Neural cell (in vitro differentiated cells): ENCODE measurements around the gene SLC6A14.

ENCODE experiments used
- EP300 ChIP-seq: fragments of 450-650 bp; conservative IDR thresholded peaks from 2 replicates; pipeline ENCODE4 v1.6.1; 2014; ENCODE audit warnings: antibody characterized with exemption, mild to moderate bottlenecking, moderate library complexity; ENCODE audit not compliant: poor library complexity, severe bottlenecking
- EZH2 ChIP-seq: fragments of 200-600, 300-800 bp; shearing (Covaris generic), sonication (generic); IDR thresholded peaks from 2 replicates; pipeline ENCODE4 v1.6.1; 2014; ENCODE audit warnings: antibody characterized with exemption, low read length, borderline replicate concordance, mild to moderate bottlenecking; ENCODE audit not compliant: insufficient read depth, poor library complexity, severe bottlenecking
- POLR2AphosphoS5 ChIP-seq: IDR thresholded peaks from 2 replicates; pipeline ENCODE4 v1.6.1; 2012
- RAD21 ChIP-seq: fragments of 450-650 bp; conservative IDR thresholded peaks from 2 replicates; pipeline ENCODE4 v1.6.1; 2014; ENCODE audit warnings: antibody characterized with exemption, mild to moderate bottlenecking, moderate library complexity
- TAF1 ChIP-seq: IDR thresholded peaks from 2 replicates; pipeline ENCODE4 v1.6.1; 2012; ENCODE audit warnings: low read depth
- TF ChIP-seq, protein P1 (sequence below): fragments of 450-650 bp; IDR thresholded peaks from 2 replicates; pipeline ENCODE4 v1.5.1; 2014; ENCODE audit warnings: antibody characterized with exemption, mild to moderate bottlenecking, moderate library complexity; ENCODE audit not compliant: poor library complexity, severe bottlenecking

DNA sequence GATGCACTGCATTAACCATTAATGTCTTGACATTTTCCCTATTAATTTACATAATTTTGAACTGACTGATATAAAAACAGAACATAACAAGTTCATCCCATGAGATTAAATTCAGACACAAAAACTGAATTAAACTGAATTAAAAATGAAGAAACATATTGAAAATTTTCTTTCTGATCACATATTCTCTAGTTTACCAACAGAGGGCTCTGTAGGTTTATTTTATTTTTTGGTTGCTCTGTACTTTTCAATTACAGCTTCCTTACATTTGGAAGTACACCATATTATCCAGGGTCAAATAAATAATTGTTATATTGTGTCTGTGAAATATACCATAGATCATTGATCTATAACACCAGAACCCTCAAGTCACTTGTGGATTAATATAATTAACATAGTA is 53.7 kb downstream of the SLC6A14 start:
- TF ChIP-seq, protein P1, sequence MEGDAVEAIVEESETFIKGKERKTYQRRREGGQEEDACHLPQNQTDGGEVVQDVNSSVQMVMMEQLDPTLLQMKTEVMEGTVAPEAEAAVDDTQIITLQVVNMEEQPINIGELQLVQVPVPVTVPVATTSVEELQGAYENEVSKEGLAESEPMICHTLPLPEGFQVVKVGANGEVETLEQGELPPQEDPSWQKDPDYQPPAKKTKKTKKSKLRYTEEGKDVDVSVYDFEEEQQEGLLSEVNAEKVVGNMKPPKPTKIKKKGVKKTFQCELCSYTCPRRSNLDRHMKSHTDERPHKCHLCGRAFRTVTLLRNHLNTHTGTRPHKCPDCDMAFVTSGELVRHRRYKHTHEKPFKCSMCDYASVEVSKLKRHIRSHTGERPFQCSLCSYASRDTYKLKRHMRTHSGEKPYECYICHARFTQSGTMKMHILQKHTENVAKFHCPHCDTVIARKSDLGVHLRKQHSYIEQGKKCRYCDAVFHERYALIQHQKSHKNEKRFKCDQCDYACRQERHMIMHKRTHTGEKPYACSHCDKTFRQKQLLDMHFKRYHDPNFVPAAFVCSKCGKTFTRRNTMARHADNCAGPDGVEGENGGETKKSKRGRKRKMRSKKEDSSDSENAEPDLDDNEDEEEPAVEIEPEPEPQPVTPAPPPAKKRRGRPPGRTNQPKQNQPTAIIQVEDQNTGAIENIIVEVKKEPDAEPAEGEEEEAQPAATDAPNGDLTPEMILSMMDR: peak; percentile 63
- no peak for TF ChIP-seq EZH2
- TF ChIP-seq RAD21: peak; percentile 69
- TF ChIP-seq POLR2AphosphoS5: no peak
- TF ChIP-seq TAF1: no peak
- TF ChIP-seq EP300: no peak
